ENCODE results near the gene GLB1L2.

DNA sequence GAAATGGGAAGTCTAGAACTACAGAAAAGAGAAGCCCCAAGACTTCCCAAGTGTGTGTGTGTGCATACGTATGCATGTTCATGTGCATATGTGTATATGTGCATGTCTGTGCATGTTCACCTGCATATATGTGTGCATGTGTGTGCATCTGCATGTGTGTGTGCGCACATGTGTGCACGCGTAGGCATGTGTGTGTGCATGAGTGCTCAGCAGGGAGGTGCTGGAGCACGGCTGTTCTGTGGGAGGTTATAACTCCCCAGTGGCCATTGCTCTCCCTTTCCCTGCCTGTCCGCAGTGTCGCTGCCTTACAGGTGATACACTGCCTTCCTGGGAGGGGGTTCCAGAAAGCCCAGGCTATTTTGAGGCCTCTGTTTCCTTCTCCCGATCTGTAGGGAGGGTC is 50.5 kb downstream of the GLB1L2 start:
- TF ChIP-seq, protein P1, sequence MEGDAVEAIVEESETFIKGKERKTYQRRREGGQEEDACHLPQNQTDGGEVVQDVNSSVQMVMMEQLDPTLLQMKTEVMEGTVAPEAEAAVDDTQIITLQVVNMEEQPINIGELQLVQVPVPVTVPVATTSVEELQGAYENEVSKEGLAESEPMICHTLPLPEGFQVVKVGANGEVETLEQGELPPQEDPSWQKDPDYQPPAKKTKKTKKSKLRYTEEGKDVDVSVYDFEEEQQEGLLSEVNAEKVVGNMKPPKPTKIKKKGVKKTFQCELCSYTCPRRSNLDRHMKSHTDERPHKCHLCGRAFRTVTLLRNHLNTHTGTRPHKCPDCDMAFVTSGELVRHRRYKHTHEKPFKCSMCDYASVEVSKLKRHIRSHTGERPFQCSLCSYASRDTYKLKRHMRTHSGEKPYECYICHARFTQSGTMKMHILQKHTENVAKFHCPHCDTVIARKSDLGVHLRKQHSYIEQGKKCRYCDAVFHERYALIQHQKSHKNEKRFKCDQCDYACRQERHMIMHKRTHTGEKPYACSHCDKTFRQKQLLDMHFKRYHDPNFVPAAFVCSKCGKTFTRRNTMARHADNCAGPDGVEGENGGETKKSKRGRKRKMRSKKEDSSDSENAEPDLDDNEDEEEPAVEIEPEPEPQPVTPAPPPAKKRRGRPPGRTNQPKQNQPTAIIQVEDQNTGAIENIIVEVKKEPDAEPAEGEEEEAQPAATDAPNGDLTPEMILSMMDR (IDR thresholded peaks at IDR 0.05; ENCODE audit: insufficient read depth, low read length) = no peak
- TF ChIP-seq POLR2AphosphoS5 (IDR thresholded peaks at IDR 0.05; ENCODE audit: low read depth) = no peak
- TF ChIP-seq, protein P2, sequence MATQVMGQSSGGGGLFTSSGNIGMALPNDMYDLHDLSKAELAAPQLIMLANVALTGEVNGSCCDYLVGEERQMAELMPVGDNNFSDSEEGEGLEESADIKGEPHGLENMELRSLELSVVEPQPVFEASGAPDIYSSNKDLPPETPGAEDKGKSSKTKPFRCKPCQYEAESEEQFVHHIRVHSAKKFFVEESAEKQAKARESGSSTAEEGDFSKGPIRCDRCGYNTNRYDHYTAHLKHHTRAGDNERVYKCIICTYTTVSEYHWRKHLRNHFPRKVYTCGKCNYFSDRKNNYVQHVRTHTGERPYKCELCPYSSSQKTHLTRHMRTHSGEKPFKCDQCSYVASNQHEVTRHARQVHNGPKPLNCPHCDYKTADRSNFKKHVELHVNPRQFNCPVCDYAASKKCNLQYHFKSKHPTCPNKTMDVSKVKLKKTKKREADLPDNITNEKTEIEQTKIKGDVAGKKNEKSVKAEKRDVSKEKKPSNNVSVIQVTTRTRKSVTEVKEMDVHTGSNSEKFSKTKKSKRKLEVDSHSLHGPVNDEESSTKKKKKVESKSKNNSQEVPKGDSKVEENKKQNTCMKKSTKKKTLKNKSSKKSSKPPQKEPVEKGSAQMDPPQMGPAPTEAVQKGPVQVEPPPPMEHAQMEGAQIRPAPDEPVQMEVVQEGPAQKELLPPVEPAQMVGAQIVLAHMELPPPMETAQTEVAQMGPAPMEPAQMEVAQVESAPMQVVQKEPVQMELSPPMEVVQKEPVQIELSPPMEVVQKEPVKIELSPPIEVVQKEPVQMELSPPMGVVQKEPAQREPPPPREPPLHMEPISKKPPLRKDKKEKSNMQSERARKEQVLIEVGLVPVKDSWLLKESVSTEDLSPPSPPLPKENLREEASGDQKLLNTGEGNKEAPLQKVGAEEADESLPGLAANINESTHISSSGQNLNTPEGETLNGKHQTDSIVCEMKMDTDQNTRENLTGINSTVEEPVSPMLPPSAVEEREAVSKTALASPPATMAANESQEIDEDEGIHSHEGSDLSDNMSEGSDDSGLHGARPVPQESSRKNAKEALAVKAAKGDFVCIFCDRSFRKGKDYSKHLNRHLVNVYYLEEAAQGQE (IDR thresholded peaks at IDR 0.05; ENCODE audit: insufficient replicate concordance, low read depth) = no peak
- TF ChIP-seq SPI1 (IDR thresholded peaks at IDR 0.05; ENCODE audit: borderline replicate concordance, low read depth) = no peak
